B cell (primary cell): ENCODE results near the gene BMP5.

Experiments used
- CTCF ChIP-seq: fragments of 200-600 bp; IDR thresholded peaks from one replicate; pipeline ENCODE4 v1.8.0; 2022; ENCODE audit warnings: antibody characterized with exemption, mild to moderate bottlenecking
- EZH2 ChIP-seq: IDR thresholded peaks from 2 replicates; pipeline ENCODE4 v1.6.1; 2012; ENCODE audit warnings: borderline replicate concordance, low read depth, mild to moderate bottlenecking, moderate library complexity, low read length; ENCODE audit not compliant: insufficient read depth, poor library complexity, severe bottlenecking

GRCh38 chr6:55827818-55828522 is 47.4 kb downstream of the BMP5 start:
- TF ChIP-seq EZH2 (no peak), CTCF (no peak)
